Measurements from ENCODE around the gene ARSH. TPM values are rescaled to one million over a fixed set of nuclear protein-coding genes. Genes with fewer than 3 reads are reported as not detected.
"Not testable (repeated sequence)": the region's sequence is repeated elsewhere in the genome, so short reads cannot be mapped to it uniquely, and the experiment has no call there.

ARSH gene
- total RNA-seq, 2 experiments from 2014 or later: not detected

- Mint-ChIP-seq H3K4me1 (ENCODE audit: low read depth) (peaks cover 7% of the 10 kb centered on the region), H3K4me3 (no peak overlapping the region), H3K36me3 (ENCODE audit: low read depth) (no peaks in the 10 kb centered on the region), H3K27ac (no peak overlapping the region), H3K9me3 (no peaks in the 10 kb centered on the region), H3K27me3 (no peaks in the 10 kb centered on the region)
- POLR2A ChIA-PET: no interaction called here
- DNase-seq (no peak), ATAC-seq (no peak)
- TF ChIP-seq, protein P1, sequence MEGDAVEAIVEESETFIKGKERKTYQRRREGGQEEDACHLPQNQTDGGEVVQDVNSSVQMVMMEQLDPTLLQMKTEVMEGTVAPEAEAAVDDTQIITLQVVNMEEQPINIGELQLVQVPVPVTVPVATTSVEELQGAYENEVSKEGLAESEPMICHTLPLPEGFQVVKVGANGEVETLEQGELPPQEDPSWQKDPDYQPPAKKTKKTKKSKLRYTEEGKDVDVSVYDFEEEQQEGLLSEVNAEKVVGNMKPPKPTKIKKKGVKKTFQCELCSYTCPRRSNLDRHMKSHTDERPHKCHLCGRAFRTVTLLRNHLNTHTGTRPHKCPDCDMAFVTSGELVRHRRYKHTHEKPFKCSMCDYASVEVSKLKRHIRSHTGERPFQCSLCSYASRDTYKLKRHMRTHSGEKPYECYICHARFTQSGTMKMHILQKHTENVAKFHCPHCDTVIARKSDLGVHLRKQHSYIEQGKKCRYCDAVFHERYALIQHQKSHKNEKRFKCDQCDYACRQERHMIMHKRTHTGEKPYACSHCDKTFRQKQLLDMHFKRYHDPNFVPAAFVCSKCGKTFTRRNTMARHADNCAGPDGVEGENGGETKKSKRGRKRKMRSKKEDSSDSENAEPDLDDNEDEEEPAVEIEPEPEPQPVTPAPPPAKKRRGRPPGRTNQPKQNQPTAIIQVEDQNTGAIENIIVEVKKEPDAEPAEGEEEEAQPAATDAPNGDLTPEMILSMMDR (IDR thresholded peaks at IDR 0.05): no peak
- intact Hi-C loops (cut with micrococcal nuclease): no loop called here
- CTCF ChIA-PET: no interaction called here
Measured at GRCh38 chrX:2972391-2972790, 34.0 kb upstream of the ARSH start.

- TF ChIP-seq, protein P1 (IDR thresholded peaks at IDR 0.05): no peak
- Mint-ChIP-seq H3K9me3 (no peaks in the 10 kb centered on the region), H3K36me3 (ENCODE audit: low read depth) (no peaks in the 10 kb centered on the region), H3K4me3 (no peak overlapping the region), H3K27me3 (no peaks in the 10 kb centered on the region), H3K4me1 (ENCODE audit: low read depth) (no peaks in the 10 kb centered on the region), H3K27ac (no peak overlapping the region)
- POLR2A ChIA-PET: no interaction called here
- no peak for ATAC-seq
- no peak for DNase-seq
- CTCF ChIA-PET: no interaction called here
- intact Hi-C loops (cut with micrococcal nuclease): no loop called here
Measured at GRCh38 chrX:2974961-2975360, 31.4 kb upstream of the ARSH start.

DNA sequence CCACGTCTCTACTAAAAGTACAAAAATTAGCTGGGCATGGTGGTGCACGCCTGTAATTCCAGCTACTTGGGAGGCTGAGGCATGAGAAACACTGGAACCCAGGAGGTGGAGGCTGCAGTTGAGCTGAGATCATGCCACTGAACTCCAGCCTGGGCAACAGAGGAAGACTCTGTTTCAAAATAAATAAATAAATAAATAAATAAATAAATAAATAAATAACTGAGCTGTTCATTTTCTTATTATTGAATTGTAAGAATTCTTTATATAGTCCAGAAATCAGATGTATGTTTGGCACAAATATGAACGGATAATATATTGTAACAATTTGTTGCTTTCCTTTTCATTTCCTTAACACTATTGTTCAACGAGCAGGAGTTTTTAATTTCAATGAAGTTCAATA lies 27.7 kb upstream of the ARSH start:
- CTCF ChIA-PET; H3K27ac Mint-ChIP-seq; H3K4me1 Mint-ChIP-seq (ENCODE audit: low read depth); H3K27me3 Mint-ChIP-seq; H3K36me3 Mint-ChIP-seq (ENCODE audit: low read depth); H3K4me3 Mint-ChIP-seq; intact Hi-C loops (cut with micrococcal nuclease); H3K9me3 Mint-ChIP-seq; ATAC-seq; DNase-seq; POLR2A ChIA-PET: not testable (repeated sequence)

DNA sequence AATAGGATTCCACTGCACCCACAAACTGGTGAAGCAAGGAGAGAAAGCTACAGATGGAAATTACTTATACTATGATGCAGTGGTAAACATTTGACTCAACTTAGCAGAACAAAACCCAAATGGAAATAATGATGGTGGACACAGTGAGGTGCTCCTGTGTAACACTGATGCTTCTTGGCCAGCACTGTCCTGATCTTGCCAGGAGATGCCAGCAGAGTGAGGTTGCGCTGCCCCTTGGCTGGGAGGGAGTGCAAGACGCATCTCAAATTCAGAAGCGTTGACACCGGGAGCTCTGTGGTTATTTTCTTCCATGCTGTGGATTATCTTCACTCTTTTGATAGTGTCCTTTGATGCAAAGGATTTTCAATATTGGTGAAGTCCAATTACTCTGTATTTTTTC lies 22.0 kb upstream of the ARSH start:
- intact Hi-C loops (cut with micrococcal nuclease): no loop called here

DNA sequence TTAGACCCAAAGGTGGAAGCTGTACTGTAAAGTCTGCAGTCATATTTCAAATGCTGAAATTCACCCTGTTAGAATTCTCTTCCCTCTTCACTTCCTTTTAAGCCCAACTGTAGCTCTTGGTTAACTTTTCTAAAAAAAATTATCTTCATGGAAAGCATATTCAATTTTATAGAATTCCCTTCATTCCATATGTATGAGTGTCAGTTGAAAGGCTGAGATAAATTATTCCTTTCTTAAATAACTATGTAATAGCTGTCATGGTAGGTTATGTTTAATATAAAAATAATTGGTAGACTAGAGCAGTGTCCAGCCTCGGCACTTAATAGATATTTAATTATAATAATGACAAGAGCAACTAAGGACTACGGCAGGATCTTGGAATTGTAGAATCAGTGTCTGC lies 16.8 kb upstream of the ARSH start:
- ChIA-PET POLR2A (no interaction called here), CTCF (no interaction called here)
- TF ChIP-seq, protein P1 (IDR thresholded peaks at IDR 0.05): no peak
- Mint-ChIP-seq H3K36me3 (ENCODE audit: low read depth) (no peaks in the 10 kb centered on the region), H3K4me1 (ENCODE audit: low read depth) (no peaks in the 10 kb centered on the region), H3K27me3 (peaks cover 4% of the 10 kb centered on the region), H3K9me3 (no peaks in the 10 kb centered on the region), H3K27ac (no peak overlapping the region), H3K4me3 (no peak overlapping the region)
- intact Hi-C loops (cut with micrococcal nuclease): no loop called here
- DNase-seq (no peak), ATAC-seq (no peak)

More for the DNA sequence above, 22.0 kb upstream of the ARSH start:
- H3K4me1 Mint-ChIP-seq (ENCODE audit: low read depth): no peaks in the 10 kb centered on the region
- no peak for ATAC-seq
- ChIA-PET POLR2A (no interaction called here), CTCF (no interaction called here)
- no peaks in the 10 kb centered on the region for H3K9me3 Mint-ChIP-seq
- no peaks in the 10 kb centered on the region for H3K36me3 Mint-ChIP-seq (ENCODE audit: low read depth)
- no peak for DNase-seq
- H3K27ac Mint-ChIP-seq: no peak overlapping the region
- H3K4me3 Mint-ChIP-seq: no peak overlapping the region
- H3K27me3 Mint-ChIP-seq: no peaks in the 10 kb centered on the region
- TF ChIP-seq, protein P1 (IDR thresholded peaks at IDR 0.05): no peak

DNA sequence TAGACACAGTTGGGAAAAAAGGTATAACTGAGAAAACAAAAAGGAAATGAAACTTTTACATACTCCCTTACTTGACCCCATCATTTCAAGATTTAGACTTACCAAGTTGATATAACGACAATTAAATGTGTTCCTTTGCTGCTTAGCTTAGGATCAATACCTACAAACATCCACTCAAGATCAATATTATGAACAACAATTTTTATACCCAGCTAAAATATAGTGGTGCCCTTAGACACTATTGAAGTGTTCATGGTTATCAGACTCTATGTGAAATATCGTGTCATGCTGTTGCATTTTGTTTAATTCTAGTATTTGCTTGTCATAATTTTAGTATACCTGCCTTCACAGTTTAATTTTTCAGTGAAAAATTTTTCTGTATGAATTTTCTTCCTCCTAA lies 4.2 kb downstream of the ARSH start:
- TF ChIP-seq, protein P1 (IDR thresholded peaks at IDR 0.05): no peak
- POLR2A ChIA-PET: no interaction called here
- CTCF ChIA-PET: no interaction called here
- ATAC-seq (no peak), DNase-seq (no peak)
- Mint-ChIP-seq H3K36me3 (ENCODE audit: low read depth) (no peaks in the 10 kb centered on the region), H3K4me3 (no peak overlapping the region), H3K27me3 (no peaks in the 10 kb centered on the region), H3K27ac (no peak overlapping the region), H3K9me3 (peaks cover 5% of the 10 kb centered on the region), H3K4me1 (ENCODE audit: low read depth) (no peaks in the 10 kb centered on the region)
- intact Hi-C loops (cut with micrococcal nuclease): no loop called here
